K562 (cell line): ENCODE results near the gene CCDC9B. TPM values are rescaled to one million over a fixed set of nuclear protein-coding genes. Genes with fewer than 3 reads are reported as not detected.

Source experiments
- ATAC-seq: fragments of 200-7000 bp; cut with Tn5 transposase; 3 replicates; pipeline ENCODE4 v1.9.1; 2020; ENCODE audit warnings: moderate library complexity
- BruUV-seq: library from RNA; stranded (reverse); fragments of 400-500 nt; replicated peaks from 2 replicates; lab custom pipeline; 2021; lab: Mats Ljungman, UMichigan
- CTCF ChIA-PET: fragments of 300-600 bp; formaldehyde crosslinking; extraction: SDS; loops from one replicate; lab custom pipeline; 2021; ENCODE audit warnings: low intra/inter-chr PET ratio; lab: Yijun Ruan, JAX
- POLR2A ChIA-PET: fragments of 300-600, 350-650 bp; sonication (Branson Sonifier 250); formaldehyde crosslinking; extraction: SDS; loops from one replicate; lab custom pipeline; 2021; ENCODE audit warnings: antibody characterized with exemption, inconsistent platforms; lab: Yijun Ruan, JAX
- DNase-seq, 4 experiments: peaks; one replicate each; pipeline versions ENCODE4 v3.0.0 to v3.0.0-alpha.2; 2011 to 2018; ENCODE audit warnings: low spot score in 3 of 4, mixed read lengths in 3 of 4; ENCODE audit errors: extremely low read depth in 1 of 4
- FAIRE-seq: peaks from 2 replicates; lab custom pipeline; 2011; peaks lifted over from hg19 to GRCh38; lab: Jason Lieb, UNC
- H2AFZ ChIP-seq: 2 replicates; pipeline ENCODE4 v1.6.0; 2011; ENCODE audit warnings: low read depth, low read length, control low read depth, inconsistent platforms
- H3K27ac ChIP-seq: fragments of 200-600 bp; 3 replicates; pipeline ENCODE4 v1.8.0; 2011; ENCODE audit warnings: low read depth, mild to moderate bottlenecking, control low read depth, inconsistent platforms, low read length, moderate library complexity, mixed read lengths; ENCODE audit errors: extremely low read depth
- H3K27me3 ChIP-seq, 2 experiments: fragments of 300-600 bp in 1 of 2; 2 replicates in 1 of 2; 3 replicates in 1 of 2; pipeline versions ENCODE4 v1.6.0 to v1.8.0; 2011; ENCODE audit warnings: inconsistent platforms in 2 of 2, low read length in 2 of 2, mild to moderate bottlenecking in 1 of 2, mixed read lengths in 1 of 2, moderate library complexity in 1 of 2; ENCODE audit not compliant: control insufficient read depth in 2 of 2, insufficient read depth in 2 of 2
- H3K36me3 ChIP-seq: fragments of 300-600 bp; 3 replicates; pipeline ENCODE4 v1.8.0; 2011; ENCODE audit warnings: mild to moderate bottlenecking, low read length, inconsistent platforms; ENCODE audit not compliant: control insufficient read depth, insufficient read depth
- H3K4me1 ChIP-seq, 2 experiments: fragments of 200-600 bp in 1 of 2; replicated peaks in 1 of 2; 2 replicates in 1 of 2; 3 replicates in 1 of 2; pipeline versions ENCODE4 v1.5.1 to v1.8.0; 2011; ENCODE audit warnings: inconsistent platforms in 2 of 2, low read length in 2 of 2, mild to moderate bottlenecking in 1 of 2, mixed read lengths in 1 of 2, moderate library complexity in 1 of 2; ENCODE audit not compliant: control insufficient read depth in 2 of 2, insufficient read depth in 2 of 2
- H3K4me2 ChIP-seq: 2 replicates; pipeline ENCODE4 v1.6.1; 2011; ENCODE audit warnings: low read length, control low read depth, inconsistent platforms, mixed read lengths; ENCODE audit not compliant: insufficient read depth
- H3K4me3 ChIP-seq: fragments of 200-600 bp; sonication (generic), shearing (Covaris generic); 2 replicates; pipeline ENCODE4 v1.5.1; 2016; ENCODE audit warnings: control low read depth, inconsistent platforms
- H3K79me2 ChIP-seq: fragments of 200-600 bp; 3 replicates; pipeline ENCODE4 v1.8.0; 2011; ENCODE audit warnings: low read length, inconsistent platforms; ENCODE audit not compliant: control insufficient read depth, insufficient read depth
- H3K9ac ChIP-seq, 2 experiments: 2 replicates each; pipeline versions ENCODE4 v1.6.0 to v1.6.1; 2011; ENCODE audit warnings: low read depth in 2 of 2, low read length in 2 of 2, control low read depth in 1 of 2, inconsistent platforms in 1 of 2, mild to moderate bottlenecking in 1 of 2, mixed read lengths in 1 of 2; ENCODE audit not compliant: insufficient read depth in 1 of 2
- H3K9me1 ChIP-seq: one replicate; pipeline ENCODE4 v1.6.0; 2011; ENCODE audit warnings: inconsistent platforms, mild to moderate bottlenecking, low read length, moderate library complexity; ENCODE audit not compliant: control insufficient read depth, insufficient read depth
- H3K9me3 ChIP-seq: replicated peaks from 2 replicates; pipeline ENCODE4 v1.5.1; 2011; ENCODE audit warnings: low read depth, low read length, inconsistent platforms; ENCODE audit not compliant: control insufficient read depth, insufficient read depth
- H4K20me1 ChIP-seq: replicated peaks from 2 replicates; pipeline ENCODE4 v1.6.1; 2011; ENCODE audit warnings: low read length, inconsistent platforms, mixed read lengths; ENCODE audit not compliant: control insufficient read depth, insufficient read depth
- CCNT2 ChIP-seq: IDR thresholded peaks from 2 replicates; pipeline ENCODE4 v1.6.1; 2011; ENCODE audit warnings: borderline replicate concordance, low read depth, mild to moderate bottlenecking, moderate library complexity, mixed read lengths, low read length; ENCODE audit not compliant: insufficient read length; ENCODE audit errors: extremely low read depth
- CREB1 ChIP-seq, 2 experiments: sonication (generic) in 1 of 2; formaldehyde crosslinking in 1 of 2; IDR thresholded peaks; 2 replicates each; pipeline versions ENCODE4 v1.6.1 to v1.8.0; 2012 to 2022; ENCODE audit warnings: inconsistent platforms in 1 of 2, mild to moderate bottlenecking in 1 of 2, missing genetic modification reagents in 1 of 2, moderate library complexity in 1 of 2
- CTCF ChIP-seq, 3 experiments: IDR thresholded peaks in 2 of 3; conservative IDR thresholded peaks in 1 of 3; 2 replicates each; pipeline ENCODE4 v1.5.1; 2011 to 2012; ENCODE audit warnings: low read length in 3 of 3, mild to moderate bottlenecking in 3 of 3, control low read depth in 2 of 3, improper control_type of control experiment in 1 of 3, inconsistent platforms in 1 of 3, low read depth in 1 of 3, mixed read lengths in 1 of 3, moderate library complexity in 1 of 3; ENCODE audit not compliant: insufficient read depth in 2 of 3
- CXXC5 ChIP-seq: fragments of 250-450 bp; sonication (Bioruptor Pico); IDR thresholded peaks from 2 replicates; pipeline ENCODE4 v1.8.0; 2022; ENCODE audit warnings: inconsistent platforms, mild to moderate bottlenecking, moderate library complexity
- EGR1 ChIP-seq: fragments of 450-650 bp; conservative IDR thresholded peaks from 2 replicates; pipeline ENCODE4 v1.6.1; 2017; ENCODE audit warnings: mild to moderate bottlenecking
- ESRRA ChIP-seq: fragments of 450-650 bp; IDR thresholded peaks from 2 replicates; pipeline ENCODE4 v1.6.1; 2014; ENCODE audit warnings: low read depth, mild to moderate bottlenecking, moderate library complexity, borderline replicate concordance
- FOXP1 ChIP-seq: sonication (generic); formaldehyde crosslinking; IDR thresholded peaks from 2 replicates; pipeline ENCODE4 v1.8.0; 2022; ENCODE audit warnings: mild to moderate bottlenecking, missing genetic modification reagents
- KLF6 ChIP-seq: fragments of 250-450 bp; sonication (Bioruptor Pico); IDR thresholded peaks from 2 replicates; pipeline ENCODE4 v1.4.0; 2020; ENCODE audit warnings: mild to moderate bottlenecking, moderate library complexity, borderline replicate concordance
- MEF2A ChIP-seq: IDR thresholded peaks from 2 replicates; pipeline ENCODE4 v1.6.1; 2011; ENCODE audit warnings: low read depth, mild to moderate bottlenecking, low read length, moderate library complexity; ENCODE audit not compliant: control insufficient read depth
- NONO ChIP-seq, 2 experiments: fragments of 200-400 bp in 1 of 2; fragments of 450-650 bp in 1 of 2; formaldehyde crosslinking in 1 of 2; IDR thresholded peaks; 2 replicates each; pipeline ENCODE4 v1.6.1; 2017; ENCODE audit warnings: low read depth in 2 of 2, mild to moderate bottlenecking in 2 of 2, moderate library complexity in 2 of 2, low read length in 1 of 2
- RHOXF2B ChIP-seq: fragments of 250-450 bp; sonication (Bioruptor Pico); conservative IDR thresholded peaks from 2 replicates; pipeline ENCODE4 v1.5.1; 2021
- ZBTB33 ChIP-seq: sonication (generic); formaldehyde crosslinking; IDR thresholded peaks from 2 replicates; pipeline ENCODE4 v1.8.1; 2023; ENCODE audit warnings: mild to moderate bottlenecking, missing genetic modification reagents
- ZFX ChIP-seq: sonication (generic); formaldehyde crosslinking; IDR thresholded peaks from 2 replicates; pipeline ENCODE4 v1.8.0; 2022; ENCODE audit warnings: mild to moderate bottlenecking, missing genetic modification reagents, moderate library complexity
- ZNF12 ChIP-seq: sonication (generic); formaldehyde crosslinking; IDR thresholded peaks from 2 replicates; pipeline ENCODE4 v1.4.0; 2020; ENCODE audit warnings: mild to moderate bottlenecking, missing genetic modification reagents
- ZNF184 ChIP-seq: sonication (generic); formaldehyde crosslinking; IDR thresholded peaks from 2 replicates; pipeline ENCODE4 v1.5.0; 2020; ENCODE audit warnings: missing genetic modification reagents
- ZNF584 ChIP-seq: fragments of 200-800 bp; sonication (Bioruptor generic); IDR thresholded peaks from 2 replicates; pipeline ENCODE4 v1.6.1; 2016; ENCODE audit warnings: low read depth, mild to moderate bottlenecking, missing genetic modification characterization, missing compliant biosample characterization
- WGBS: fragments of 100-300 bp; shearing (Covaris generic); methylation state at CpG from one replicate; pipeline ENCODE4 v1.1.6; 2016; ENCODE audit warnings: low coverage, mixed read lengths; ENCODE audit not compliant: insufficient coverage; ENCODE audit errors: missing lambda C conversion rate; 5-methylcytosine and 5-hydroxymethylcytosine counted together
- in situ Hi-C: fragments of 300-500 bp; cut with MboI; formaldehyde crosslinking; loops from 4 replicates; pipeline ENCODE4 v1.15.0; 2018; ENCODE audit warnings: inconsistent platforms, mixed read lengths
- intact Hi-C: fragments of 100-400 bp; cut with micrococcal nuclease; formaldehyde crosslinking; loops from 2 replicates; pipeline ENCODE4 v1.14.2; 2022
- polyA plus RNA-seq, 8 experiments: library from polyadenylated mRNA; depleted of rRNA in 4 of 8; stranded (reverse) in 5 of 8; unstranded in 3 of 8; fragments of >200 nt; fragmentation: Nextera tagmentation in 2 of 8; fragmentation: Illumina TruSeq in 1 of 8; extraction: Ambion mirVana in 2 of 8; extraction: Trizol in 1 of 8; gene quantifications; 2 replicates each; pipeline versions ENCODE4 v1.2.1 to v1.2.3, GENCODE V29; 2011 to 2014; ENCODE audit warnings: inconsistent platforms in 1 of 8, missing spikeins in 1 of 8
- total RNA-seq, 7 experiments: library from RNA; depleted of rRNA in 6 of 7; stranded (reverse); fragments of >200 nt in 6 of 7; fragmentation: Illumina TruSeq in 2 of 7; extraction: Trizol in 2 of 7; gene quantifications; 2 replicates each; pipeline versions ENCODE4 v1.2.1 to v1.2.3, GENCODE V29; 2011 to 2021; ENCODE audit warnings: low replicate concordance in 1 of 7

The CCDC9B gene
- total and polyA plus RNA-seq, 9 of the 15 experiments (the other 6 are each of a cell fraction or from before 2014, with no cell fraction given), result 0.01 to 0.47 (median 0.15) TPM; not detected in 1

GRCh38 chr15:40367686-40368611 lies 27.2 kb upstream of the CCDC9B start:
- Histone ChIP-seq H3K9me3 (no peaks in the 10 kb centered on the region), H3K36me3 (no peaks in the 10 kb centered on the region), H3K4me3 (peak overlapping the region; percentile 22; the same call in 1 of the 2 replicates), H3K4me1 (peaks cover 9 to 47% of the 10 kb centered on the region in 2 experiments), H3K27ac (no peak overlapping the region), H2AFZ (peak overlapping the region; percentile 100), H3K27me3 (peaks cover 0 to 16% of the 10 kb centered on the region in 2 experiments; a peak in 3 of 5 replicates), H3K9ac (peak overlapping the region; percentile 58 to 93; a peak in 3 of 4 replicates), H3K79me2 (no peaks in the 10 kb centered on the region), H3K9me1 (no peaks in the 10 kb centered on the region), H3K4me2 (peak overlapping the region; percentile 54), H4K20me1 (no peaks in the 10 kb centered on the region)
- BruUV-seq, result no TSS peak
- intact Hi-C loops, result no loop called here
- WGBS, result 24% methylated on average over 84 of the region's 91 CpGs
- ChIA-PET POLR2A (interaction anchor here (0.8 to 1.2 kb wide), 2 partner anchors 40 to 97 kb away, joined by 3 read pairs; no protein-coding TSS in a partner anchor), CTCF (interaction anchor here (0.7 to 3.6 kb wide), 4 partner anchors 9 to 152 kb away, joined by 3 to 23 read pairs (median 6); no protein-coding TSS in a partner anchor)
- FAIRE-seq (peak; percentile 77), ATAC-seq (peak; percentile 92), DNase-seq (peak; percentile 89 to 93 (median 92))
- in situ Hi-C loops, result no loop called here
- TF ChIP-seq ZNF12 (peak; percentile 73; the same call in 1 of the 2 replicates), ZNF584 (CRISPR knock-in tag) (no peak), MEF2A (0 out of 2 replicates have a peak, but pooled peaks have one; percentile 16), CREB1 (IDR thresholded peaks at IDR 0.05) (peak; percentile 88; the same call in 1 of the 2 replicates), CREB1 (CRISPR knock-in tag; IDR thresholded peaks at IDR 0.05) (peak; percentile 86), FOXP1 (CRISPR knock-in tag) (peak; percentile 35; the same call in 1 of the 2 replicates), ZNF184 (no peak), CTCF (IDR thresholded peaks at IDR 0.05 in 2 of 3, conservative IDR thresholded peaks at IDR 0.05 in 1 of 3; ENCODE audit: insufficient read depth in 2 of 3, low read depth in 1 of 3, low read length in 3 of 3) (peak; percentile 82 to 98 (median 94)), ZBTB33 (CRISPR knock-in tag) (peak; percentile 83), KLF6 (CRISPR knock-in tag) (no peak), EGR1 (peak; percentile 96), CCNT2 (peak; percentile 31), ESRRA (peak; percentile 43; the same call in 1 of the 2 replicates), NONO (IDR thresholded peaks at IDR 0.05; ENCODE audit: low read depth in 2 of 2, low read length in 1 of 2) (peak in 1 of 2 experiments; percentile 76; a peak in 1 of 4 replicates), CXXC5 (peak; percentile 89), ZFX (CRISPR knock-in tag) (peak; percentile 88), RHOXF2B (no peak)
